Brain pericyte (primary cell): ENCODE measurements around the gene FAF1.
"Not testable (repeated sequence)": the region's sequence is repeated elsewhere in the genome, so short reads cannot be mapped to it uniquely, and the experiment has no call there.

Source experiments
- DNase-seq: peaks from one replicate; pipeline ENCODE4 v3.0.0-alpha.2; 2012; ENCODE audit warnings: low read depth, low spot score

FAF1 gene

DNA sequence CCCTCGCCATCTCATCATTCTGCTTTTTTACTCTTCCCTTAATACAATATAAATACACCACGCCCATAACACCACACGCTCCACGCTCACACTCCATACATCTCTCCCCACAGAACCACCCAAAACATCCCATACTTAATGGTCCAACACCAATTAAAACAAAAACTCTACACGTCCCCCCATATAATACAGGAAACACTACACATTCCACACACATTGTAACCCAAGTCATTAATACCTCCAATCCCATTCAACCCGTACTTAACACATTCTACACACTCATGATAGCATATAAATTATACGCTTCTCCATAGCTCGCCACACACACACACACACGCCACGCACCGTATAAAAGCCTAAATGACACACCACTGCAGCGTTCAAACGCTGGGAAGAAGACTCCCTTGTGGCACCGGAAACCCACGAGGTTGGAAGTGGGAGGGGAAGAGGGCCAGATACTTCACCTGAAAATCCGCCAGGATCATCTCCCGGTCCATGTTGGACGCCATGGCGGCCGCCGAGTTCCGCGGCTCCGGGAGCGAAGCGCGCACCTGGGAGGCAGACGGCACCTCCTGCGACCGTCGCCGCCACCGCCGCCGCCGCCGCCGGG is 659 bp downstream of the FAF1 start:
- no peak for DNase-seq

DNA sequence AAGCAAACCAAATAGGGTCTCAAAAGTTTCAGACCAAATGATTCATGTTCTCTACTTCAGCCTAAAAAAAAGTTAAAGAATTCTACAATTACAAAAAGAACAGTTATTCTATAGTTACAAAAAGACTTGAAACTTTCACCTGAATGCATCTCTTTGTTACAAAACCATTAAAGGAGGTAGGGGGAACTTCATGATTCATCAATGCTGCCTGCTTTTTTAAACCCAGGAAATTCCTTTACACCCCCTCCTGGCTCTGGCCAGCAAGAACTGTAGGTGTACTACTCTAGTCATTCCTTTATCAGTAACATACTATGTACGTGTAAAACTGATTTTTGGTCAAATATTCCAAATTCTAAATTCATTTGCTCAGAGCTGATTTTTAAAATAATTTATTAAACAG is 5.0 kb downstream of the FAF1 start:
- no peak for DNase-seq

DNA sequence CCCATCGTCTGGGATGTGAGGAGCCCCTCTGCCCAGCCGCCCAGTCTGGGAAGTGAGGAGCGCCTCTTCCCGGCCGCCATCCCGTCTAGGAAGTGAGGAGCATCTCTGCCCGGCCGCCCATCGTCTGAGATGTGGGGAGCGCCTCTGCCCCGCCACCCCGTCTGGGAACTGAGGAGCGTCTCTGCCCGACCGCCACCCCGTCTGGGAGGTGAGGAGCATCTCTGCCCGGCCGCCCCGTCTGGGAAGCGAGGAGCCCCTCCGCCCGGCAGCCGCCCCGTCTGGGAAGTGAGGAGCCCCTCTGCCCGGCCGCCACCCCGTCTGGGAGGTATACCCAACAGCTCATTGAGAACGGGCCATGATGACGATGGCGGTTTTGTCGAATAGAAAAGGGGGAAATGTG is 7.5 kb downstream of the FAF1 start:
- DNase-seq: not testable (repeated sequence)

DNA sequence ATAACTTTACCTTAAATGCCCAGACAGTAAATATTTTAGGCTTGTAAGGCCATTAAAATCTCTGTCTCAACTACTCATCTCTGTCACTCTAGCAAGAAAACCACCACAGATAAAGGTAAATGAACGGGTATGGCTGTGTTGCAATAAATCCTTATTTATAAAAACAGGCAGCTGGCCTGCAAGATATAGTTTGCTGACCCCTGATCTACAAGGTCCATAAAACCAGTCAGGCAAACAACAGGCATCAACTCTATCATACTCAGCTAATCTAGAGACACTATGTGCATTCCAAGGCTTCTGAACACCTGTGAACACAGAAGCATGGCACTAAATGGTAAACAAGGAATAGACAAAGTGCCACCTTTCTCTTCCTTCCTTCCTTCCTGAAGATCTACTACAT is 9.7 kb downstream of the FAF1 start:
- no peak for DNase-seq

DNA sequence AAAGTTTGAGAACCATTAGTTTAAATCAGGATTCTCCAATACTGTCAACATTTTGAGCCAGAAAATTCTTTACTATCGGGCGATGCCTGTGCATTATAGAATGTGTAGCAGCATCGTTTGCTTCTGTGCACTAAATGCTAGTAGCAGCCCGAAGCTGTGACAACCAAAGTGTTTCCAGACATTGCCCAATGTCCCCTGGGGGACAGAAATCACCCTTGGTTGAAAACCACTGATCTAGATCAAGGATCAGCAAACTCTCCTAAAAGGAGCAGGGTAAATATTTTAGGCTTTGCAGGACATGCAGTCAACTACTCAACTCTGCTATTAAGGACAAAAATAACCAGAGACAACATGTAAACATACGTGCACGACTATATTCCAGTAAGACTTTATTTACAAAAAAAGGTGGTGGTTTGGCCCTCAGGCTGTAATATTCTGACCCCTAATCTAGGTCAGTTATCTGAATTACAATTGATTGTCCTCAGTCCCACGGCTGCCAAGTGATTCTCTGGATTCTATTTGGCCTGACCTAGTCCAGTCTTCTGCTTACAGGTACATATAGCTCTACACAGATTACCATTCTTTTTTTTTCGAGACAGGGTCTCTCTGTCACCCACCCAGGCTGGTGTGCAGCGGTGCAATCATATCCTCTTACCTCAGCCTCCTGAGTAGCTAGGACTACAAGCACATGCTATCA is 10.6 kb downstream of the FAF1 start:
- DNase-seq: no peak

DNA sequence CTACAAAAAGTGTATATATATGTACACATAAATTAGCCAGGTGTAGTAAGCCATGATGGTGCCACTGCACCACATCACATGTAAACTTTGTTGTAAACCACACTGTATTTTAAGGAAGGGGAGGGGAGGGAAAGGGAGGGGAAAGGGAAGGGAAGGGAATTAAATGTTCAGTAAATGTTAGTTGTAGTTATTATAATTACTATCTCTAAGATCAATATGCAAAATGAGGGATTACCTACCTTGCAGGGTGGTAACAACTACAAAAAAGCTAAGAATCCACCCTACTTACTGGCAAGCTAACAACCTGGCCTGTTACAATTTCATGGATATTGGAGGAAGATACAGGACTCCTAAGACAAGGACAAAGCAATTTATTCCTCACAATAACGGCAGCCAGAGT is 17.7 kb downstream of the FAF1 start:
- no peak for DNase-seq

DNA sequence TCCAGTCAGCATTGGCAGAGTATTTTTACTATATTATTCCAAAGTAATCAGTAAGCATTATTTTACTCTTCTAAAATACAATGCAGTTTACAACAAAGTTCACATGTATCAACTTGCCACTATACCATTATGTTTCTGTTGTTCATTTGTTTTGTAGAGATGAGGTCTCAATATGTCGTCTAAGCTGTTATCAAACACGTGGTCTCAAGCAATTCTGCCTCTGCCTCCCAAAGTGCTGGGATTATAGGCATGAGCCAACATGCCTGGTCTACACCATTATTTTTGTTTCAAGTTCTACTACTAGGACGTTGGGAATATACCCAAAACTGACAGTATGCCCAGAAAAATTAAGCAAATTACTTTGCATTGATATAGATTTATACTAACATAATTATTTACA is 19.8 kb downstream of the FAF1 start:
- no peak for DNase-seq

DNA sequence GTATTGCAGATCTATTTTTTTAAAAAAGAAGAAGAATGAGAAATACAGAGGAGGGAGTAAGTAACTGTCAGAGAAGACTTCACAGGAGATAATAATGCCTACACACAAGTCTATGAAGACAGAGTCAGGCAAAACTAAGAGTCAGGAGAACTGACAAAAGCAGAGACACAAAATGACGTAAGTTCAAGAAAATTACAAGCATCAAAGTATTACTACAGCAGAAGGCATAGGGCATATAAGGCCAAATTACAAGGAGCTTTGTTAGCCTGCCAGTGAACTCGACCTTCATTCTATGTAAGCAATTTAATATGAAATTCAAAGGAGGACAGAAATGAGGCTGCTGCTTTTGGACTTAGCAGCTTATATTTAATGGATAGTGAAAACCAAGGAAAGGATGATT is 23.7 kb downstream of the FAF1 start:
- DNase-seq: no peak

DNA sequence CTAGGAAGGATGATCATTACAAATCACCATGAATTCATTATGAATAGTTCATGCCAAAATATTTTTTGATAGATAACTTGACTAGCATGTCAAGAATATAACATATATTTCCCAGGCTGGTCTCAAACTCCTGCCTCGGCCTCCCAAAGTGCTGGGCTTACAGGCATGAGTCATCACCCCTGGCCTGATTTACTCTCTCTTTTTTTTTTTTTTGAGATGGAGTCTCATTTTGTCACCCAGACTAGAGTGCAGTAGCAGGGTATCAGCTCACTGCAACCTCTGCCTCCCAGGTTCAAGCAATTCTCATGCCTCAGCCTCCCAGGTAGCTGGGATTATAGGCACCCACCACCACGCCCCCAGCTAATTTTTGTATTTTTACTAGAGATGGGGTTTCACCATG is 24.8 kb downstream of the FAF1 start:
- DNase-seq: not testable (repeated sequence)

DNA sequence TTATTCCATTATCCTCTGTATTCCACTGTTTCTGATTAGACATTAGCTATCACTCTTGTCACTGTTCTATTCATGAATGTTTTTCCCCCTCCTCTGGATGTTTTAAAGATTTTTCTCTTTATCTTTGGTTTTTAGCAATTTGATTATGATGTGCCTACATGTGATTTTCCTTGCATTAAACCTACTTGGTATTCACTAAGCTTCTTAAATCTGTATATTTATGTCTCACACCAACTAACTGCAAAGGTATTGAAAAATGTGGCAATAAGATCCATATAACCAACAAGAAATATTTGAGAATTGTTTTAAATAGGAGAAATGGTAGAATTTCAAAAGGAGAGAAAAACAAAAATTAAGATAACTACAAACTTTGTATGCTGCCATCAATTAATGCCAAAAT is 25.2 kb downstream of the FAF1 start:
- no peak for DNase-seq

DNA sequence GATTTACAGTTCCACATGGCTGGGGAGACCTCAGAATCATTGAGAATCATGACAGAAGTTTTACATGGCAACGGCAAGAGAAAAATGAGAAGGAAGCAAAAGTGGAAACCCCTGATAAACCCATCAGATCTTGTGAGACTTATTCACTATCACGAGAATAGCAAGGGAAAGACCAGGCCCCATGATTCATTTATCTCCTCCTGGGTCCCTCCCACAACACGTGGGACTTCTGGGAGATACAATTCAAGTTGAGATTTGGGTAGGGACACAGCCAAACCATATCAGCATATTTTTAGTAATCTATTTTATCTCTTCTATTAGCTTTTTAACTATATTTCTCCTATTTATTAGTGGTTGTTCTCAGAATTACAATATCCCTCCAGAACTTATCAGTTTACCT is 26.3 kb downstream of the FAF1 start:
- DNase-seq: not testable (repeated sequence)

DNA sequence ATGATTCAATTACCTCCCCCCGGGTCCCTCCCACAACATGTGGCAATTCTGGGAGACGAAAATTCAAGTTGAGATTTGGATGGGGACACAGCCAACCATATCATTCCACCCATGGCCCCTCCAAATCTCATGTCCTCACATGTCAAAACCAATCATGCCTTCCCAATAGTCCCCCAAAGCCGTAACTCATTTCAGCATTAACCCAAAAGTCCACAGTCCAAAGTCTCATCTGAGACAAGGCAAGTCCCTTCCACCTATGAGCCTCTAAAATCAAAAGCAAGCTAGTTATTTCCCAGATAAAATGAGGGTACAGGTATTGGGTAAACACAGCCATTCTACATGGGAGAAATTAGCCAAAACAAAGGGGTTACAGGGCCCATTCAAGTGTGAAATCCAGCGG is 28.0 kb downstream of the FAF1 start:
- not testable (repeated sequence) for DNase-seq

DNA sequence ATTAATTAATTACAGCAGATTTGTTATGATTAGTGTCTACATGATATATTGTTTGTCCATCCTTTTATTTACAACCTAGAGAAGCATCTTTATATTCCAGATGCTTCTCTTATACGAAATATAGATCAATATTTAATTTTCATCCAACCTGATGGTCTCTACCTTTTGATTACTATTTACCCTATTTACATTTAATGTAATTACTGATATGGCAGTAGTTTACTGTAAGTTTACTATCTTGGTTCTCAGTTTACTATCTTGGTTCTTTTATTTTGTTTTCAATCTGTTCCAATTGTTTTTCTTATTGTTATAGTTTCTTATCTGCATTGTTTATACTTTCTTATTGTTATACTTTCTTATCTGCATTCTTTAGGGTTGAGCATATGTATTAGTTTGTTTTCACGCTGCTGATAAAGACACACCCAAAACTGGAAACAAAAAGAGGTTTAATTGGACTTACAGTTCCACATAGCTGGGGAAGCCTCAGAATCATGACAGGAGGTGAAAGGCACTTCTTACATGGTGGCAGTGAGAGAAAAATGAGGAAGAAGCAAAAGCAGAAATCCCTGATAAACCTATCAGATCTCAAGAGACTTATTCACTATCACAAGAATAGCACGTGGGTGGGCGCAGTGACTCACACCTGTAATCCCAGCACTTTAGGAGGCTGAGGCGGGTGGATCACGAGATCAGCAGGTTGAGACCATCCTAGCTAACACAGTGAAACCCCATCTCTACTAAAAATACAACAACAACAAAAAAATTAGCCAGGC is 28.9 kb downstream of the FAF1 start:
- no peak for DNase-seq

DNA sequence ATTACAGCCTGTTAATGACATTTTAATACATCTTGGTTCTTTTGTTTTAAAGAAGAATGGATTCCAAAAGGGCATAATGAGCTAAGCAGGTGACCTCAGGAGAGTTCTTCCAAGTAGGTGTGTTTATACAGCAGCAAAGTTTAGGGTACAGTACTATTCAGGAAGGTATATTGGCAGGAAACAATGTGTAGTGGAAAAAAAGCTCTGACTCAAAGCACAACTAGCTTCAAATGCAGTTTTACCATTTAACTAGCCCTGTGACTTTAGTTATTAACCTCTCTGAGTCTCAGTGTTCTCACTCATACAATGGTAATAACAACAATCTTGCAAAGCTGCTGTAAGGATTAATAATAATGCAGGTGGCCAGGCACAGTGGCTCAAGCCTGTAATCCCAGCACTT is 29.9 kb downstream of the FAF1 start:
- no peak for DNase-seq

DNA sequence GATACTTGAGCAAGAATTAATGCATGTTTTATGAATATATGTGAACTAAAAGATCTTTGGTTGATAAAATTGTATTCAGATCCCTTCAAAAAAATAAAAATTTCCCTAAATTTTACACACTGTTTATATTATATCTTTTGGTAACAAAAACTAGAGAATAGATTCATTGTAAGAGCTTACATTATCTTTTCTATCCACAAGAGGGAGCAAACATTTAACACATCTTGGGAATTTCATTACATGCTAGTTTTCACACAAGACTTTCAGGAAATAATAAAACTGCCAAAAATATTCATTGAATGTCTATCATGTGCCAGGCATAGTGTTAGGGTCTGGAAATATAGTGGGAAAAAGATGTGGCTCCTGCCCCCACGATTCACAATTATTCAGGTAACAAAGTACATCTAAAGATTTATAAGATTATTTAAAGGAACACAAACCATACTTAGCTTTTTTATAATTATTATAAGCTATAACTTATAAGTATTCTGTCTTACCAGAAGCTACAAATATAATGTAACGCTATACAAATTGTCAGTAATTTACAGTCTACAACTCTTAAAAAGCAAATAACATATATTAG is 30.6 kb downstream of the FAF1 start:
- DNase-seq: no peak

DNA sequence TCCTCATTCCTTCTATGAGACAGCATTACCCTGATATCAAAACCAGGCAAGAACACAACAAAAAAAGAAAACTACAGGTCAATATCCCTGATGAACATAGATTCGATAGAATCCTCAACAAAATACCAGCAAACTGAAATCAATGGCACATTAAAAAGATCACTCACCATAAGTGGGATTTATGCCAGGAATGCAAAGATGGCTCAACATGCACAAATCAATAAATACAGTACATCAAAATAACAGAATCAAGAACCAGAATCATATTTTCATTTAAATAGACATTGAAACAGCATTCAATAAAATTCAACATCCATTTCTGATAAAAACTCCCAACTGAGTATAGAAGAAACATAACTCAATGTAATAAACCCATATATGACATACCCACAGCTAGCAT is 36.5 kb downstream of the FAF1 start:
- no peak for DNase-seq

DNA sequence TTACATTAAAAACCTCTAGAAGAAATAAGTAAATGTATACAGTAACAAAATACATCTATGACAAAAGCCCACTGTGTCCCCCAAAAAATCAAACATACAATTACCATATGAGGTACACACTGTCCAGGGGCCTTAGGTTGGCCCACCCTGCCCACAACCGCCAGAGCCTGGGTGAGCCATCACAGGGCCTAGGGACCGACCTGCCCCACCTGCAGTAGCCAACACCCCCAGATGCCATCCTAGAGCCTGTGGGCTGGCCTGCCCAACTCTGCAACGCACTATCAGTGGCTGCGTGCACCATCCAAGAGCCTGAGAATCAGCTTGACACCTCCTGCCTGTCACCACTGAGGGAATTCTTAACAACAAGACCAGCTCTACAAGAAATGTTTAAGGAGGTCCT is 39.0 kb downstream of the FAF1 start:
- DNase-seq: no peak

DNA sequence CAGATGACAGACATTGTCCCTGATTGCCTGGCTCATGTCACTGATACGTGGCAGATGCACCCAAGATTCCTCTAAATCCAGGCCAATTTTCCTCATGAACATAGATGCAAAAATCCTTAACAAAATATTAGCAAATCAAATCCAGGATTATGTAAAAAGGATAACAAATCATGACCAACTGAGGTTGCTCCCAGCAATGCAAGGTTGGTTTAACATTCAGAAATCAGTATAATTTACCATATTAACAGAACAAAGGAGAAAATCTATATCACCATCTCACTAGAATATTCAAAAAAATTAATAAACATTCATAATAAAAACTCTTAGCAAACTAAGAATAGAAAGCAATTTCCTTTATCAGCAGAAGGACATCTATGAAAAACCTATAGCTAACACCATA is 39.7 kb downstream of the FAF1 start:
- DNase-seq: no peak

DNA sequence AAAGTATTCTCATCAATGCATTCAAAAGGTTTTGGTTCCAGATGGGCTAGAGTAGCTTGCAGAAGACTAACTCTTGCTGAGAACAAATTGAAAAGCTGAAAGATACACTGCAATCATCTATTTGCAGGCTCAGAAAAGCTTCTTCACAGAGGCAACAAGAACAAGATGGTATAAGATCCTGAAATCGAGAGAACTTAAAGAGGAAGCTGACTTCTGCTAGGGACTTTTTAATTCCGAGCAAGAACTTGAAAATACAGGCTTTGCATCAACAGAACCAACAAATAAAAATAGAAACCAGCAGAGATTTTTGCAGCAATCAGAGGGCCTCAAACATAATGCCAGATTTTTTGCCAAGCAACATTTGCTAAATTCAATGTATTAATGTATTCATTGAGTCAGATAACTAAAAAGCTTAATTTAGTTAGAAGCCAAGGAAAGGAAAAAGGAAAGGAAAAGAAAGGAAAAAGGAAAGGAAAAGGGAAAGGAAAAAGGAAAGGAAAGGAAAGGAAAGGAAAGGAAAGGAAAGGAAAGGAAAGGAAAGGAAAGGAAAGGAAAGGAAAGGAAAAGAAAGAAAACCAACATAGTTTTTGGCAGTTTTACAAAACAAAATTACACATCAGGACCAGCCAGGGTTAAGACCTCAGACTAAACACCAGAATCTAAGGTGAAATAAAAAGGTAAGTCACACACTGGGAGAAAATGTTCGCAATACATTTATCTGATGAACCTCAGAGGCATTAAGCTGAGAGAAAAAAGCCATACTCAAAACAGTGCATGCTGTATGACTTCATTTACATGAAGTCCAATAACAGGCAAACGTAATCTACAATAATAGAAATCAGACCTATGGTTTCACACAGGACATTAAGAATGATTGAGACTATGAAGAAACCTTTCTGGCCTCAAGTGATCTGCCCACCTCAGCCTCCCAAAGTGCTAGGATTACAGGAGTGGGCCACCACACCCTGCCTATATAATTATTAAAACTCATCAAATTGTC is 42.6 kb downstream of the FAF1 start:
- DNase-seq: no peak

DNA sequence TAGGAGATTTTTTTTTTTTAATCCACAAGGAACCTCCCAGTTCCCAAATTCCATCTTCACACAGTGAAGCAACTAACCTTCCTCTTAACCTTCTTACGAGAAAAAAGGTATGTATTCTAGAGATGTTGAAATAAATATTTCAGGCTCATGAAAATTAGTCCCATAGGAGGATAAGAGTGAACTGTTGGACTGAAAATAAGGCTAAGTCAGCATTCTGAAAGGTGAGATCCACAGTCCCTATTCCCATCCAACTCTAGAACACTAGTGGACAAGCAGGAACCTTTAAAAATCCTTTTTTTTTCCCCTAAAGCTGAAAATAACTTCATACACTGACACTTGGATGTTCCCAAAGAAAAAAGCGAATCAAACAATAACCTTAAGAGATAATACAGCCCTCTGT is 44.4 kb downstream of the FAF1 start:
- DNase-seq: no peak

DNA sequence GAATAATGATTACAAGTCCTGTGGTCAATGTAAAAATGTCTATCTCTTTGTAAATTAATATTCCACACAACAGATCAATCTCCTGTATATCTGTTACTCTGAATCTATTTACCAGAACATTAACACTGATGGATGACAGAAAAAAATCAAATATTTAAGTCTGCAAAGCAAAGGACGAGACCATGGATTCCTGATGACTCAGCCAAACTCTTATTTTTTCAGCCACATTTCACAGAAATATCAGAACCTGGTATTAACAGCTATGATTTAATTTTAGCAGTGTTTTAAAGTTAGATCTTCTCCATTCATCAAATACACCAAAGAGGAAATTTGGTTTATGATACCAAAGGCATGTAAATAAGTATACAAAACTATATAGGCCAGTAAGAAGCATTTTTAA is 46.1 kb downstream of the FAF1 start:
- DNase-seq: no peak
